ENCODE results near the gene ILDR1. TPM values are rescaled to one million over a fixed set of nuclear protein-coding genes. Genes with fewer than 3 reads are reported as not detected.

Gene ILDR1
- total RNA-seq, 4 donors from 2014 or later, result not detected

- no peak for DNase-seq (ENCODE audit: low spot score)
- no peak for TF ChIP-seq CTCF (IDR thresholded peaks at IDR 0.05)
- ATAC-seq (ENCODE audit: low FRiP score), result no peak
Observed at GRCh38 chr3:121981473-121981872, 40.6 kb downstream of the ILDR1 start.

- no peak for TF ChIP-seq CTCF (IDR thresholded peaks at IDR 0.05)
- ATAC-seq (ENCODE audit: low FRiP score) (no peak), DNase-seq (ENCODE audit: low spot score) (no peak)
Observed at GRCh38 chr3:121980450-121980796, 41.6 kb downstream of the ILDR1 start.

GRCh38 chr3:121979734-121980449 lies 42.2 kb downstream of the ILDR1 start:
- no peak for TF ChIP-seq CTCF (IDR thresholded peaks at IDR 0.05)
- DNase-seq (ENCODE audit: low spot score) (no peak), ATAC-seq (ENCODE audit: low FRiP score) (no peak)

- ATAC-seq (ENCODE audit: low FRiP score) (no peak), DNase-seq (ENCODE audit: low spot score) (no peak)
- TF ChIP-seq CTCF (IDR thresholded peaks at IDR 0.05), result no peak
Observed at GRCh38 chr3:121979246-121979645, 42.8 kb downstream of the ILDR1 start.

- DNase-seq (ENCODE audit: low spot score), result no peak
- no peak for TF ChIP-seq CTCF (IDR thresholded peaks at IDR 0.05)
- no peak for ATAC-seq (ENCODE audit: low FRiP score)
Observed at GRCh38 chr3:121976727-121977126, 45.3 kb downstream of the ILDR1 start.

GRCh38 chr3:121975702-121976302 lies 46.2 kb downstream of the ILDR1 start:
- no peak for DNase-seq (ENCODE audit: low spot score)
- TF ChIP-seq CTCF (IDR thresholded peaks at IDR 0.05), result no peak
- no peak for ATAC-seq (ENCODE audit: low FRiP score)

GRCh38 chr3:121974601-121975111 lies 47.4 kb downstream of the ILDR1 start:
- ATAC-seq (ENCODE audit: low FRiP score) (no peak), DNase-seq (ENCODE audit: low spot score) (no peak)
- TF ChIP-seq CTCF (IDR thresholded peaks at IDR 0.05), result no peak

Data from omental fat pad (tissue), 4 donors.